Measurements from ENCODE around the gene VSTM2B.
A peak's percentile ranks its signal among the peaks of the same experiment; 100 is the strongest.

Gene VSTM2B

GRCh38 chr19:29517412-29517811 lies 8.4 kb upstream of the VSTM2B start:
- no peaks in the 10 kb centered on the region for H3K36me3 ChIP-seq
- TF ChIP-seq Cebpa-rat (IDR thresholded peaks at IDR 0.05), result no peak
- H3K9ac ChIP-seq, result no peak overlapping the region
- no peak overlapping the region for H3K27ac ChIP-seq
- H3K4me2 ChIP-seq, result no peak overlapping the region
- no peaks in the 10 kb centered on the region for H3K4me1 ChIP-seq
- H4K20me1 ChIP-seq, result peaks cover 0 to 18% (median 0%) of the 10 kb centered on the region in 11 experiments; a peak in 4 of 22 replicates
- H3K4me3 ChIP-seq, result no peak overlapping the region
- H3K27me3 ChIP-seq, result peaks cover 0 to 33% (median 25%) of the 10 kb centered on the region in 11 experiments; a peak in 16 of 22 replicates
- no peaks in the 10 kb centered on the region for H3K9me3 ChIP-seq (replicated peaks in 1 of 11)

- no peak overlapping the region for H3K4me2 ChIP-seq
- no peaks in the 10 kb centered on the region for H3K4me1 ChIP-seq
- H3K27me3 ChIP-seq, result peaks cover 5 to 33% (median 25%) of the 10 kb centered on the region in 11 experiments; a peak in 21 of 22 replicates
- no peaks in the 10 kb centered on the region for H3K9me3 ChIP-seq (replicated peaks in 1 of 11)
- H3K4me3 ChIP-seq, result no peak overlapping the region
- no peak for TF ChIP-seq Cebpa-rat (IDR thresholded peaks at IDR 0.05)
- H3K9ac ChIP-seq, result no peak overlapping the region
- peaks cover 0 to 18% (median 0%) of the 10 kb centered on the region in 11 experiments; a peak in 4 of 22 replicates for H4K20me1 ChIP-seq
- H3K27ac ChIP-seq, result no peak overlapping the region
- no peaks in the 10 kb centered on the region for H3K36me3 ChIP-seq
These were observed 7.8 kb upstream of the VSTM2B start for GRCh38 chr19:29517946-29518345.

- no peaks in the 10 kb centered on the region for H3K36me3 ChIP-seq
- H4K20me1 ChIP-seq, result peaks cover 0 to 19% (median under 1%) of the 10 kb centered on the region in 11 experiments; a peak in 8 of 22 replicates
- H3K27ac ChIP-seq, result no peak overlapping the region
- H3K9me3 ChIP-seq (replicated peaks in 1 of 11), result 0 out of 22 replicates have a peak, but pooled peaks cover 0 to 3% (median 0%) of the 10 kb centered on the region in 11 experiments
- peaks cover 15 to 38% (median 30%) of the 10 kb centered on the region in 11 experiments for H3K27me3 ChIP-seq
- H3K4me3 ChIP-seq, result no peak overlapping the region
- TF ChIP-seq Cebpa-rat (IDR thresholded peaks at IDR 0.05), result no peak
- no peak overlapping the region for H3K9ac ChIP-seq
- no peak overlapping the region for H3K4me2 ChIP-seq
- no peaks in the 10 kb centered on the region for H3K4me1 ChIP-seq
These were observed 6.6 kb upstream of the VSTM2B start for GRCh38 chr19:29519146-29519545.

DNA sequence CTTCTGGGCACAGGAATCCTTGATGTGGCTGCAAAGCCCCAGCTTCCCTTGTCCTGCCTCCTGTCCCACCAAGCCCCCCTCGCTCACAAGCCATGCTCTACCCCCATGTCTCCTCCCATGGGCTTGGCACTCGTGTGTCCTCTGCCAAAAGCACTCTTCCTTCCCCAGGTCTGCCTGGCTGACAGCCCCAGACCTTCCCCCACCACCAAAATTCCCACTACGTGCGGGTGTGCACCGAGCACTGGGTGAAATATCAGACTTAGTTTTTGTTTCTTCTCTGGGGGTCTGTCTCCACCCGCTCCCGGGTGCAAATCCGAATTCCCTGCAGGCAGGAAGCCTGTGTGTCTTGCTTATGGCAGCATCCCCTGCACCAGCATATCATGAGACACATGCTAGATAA lies 5.9 kb upstream of the VSTM2B start:
- Histone ChIP-seq H4K20me1 (peaks cover 0 to 23% (median 8%) of the 10 kb centered on the region in 11 experiments; a peak in 11 of 22 replicates), H3K9me3 (replicated peaks in 1 of 11) (peaks cover 0 to 3% (median 0%) of the 10 kb centered on the region in 11 experiments; a peak in 1 of 22 replicates), H3K36me3 (no peaks in the 10 kb centered on the region), H3K4me1 (no peaks in the 10 kb centered on the region), H3K27me3 (peaks cover 23 to 42% (median 38%) of the 10 kb centered on the region in 11 experiments), H3K4me3 (no peak overlapping the region), H3K27ac (no peak overlapping the region), H3K9ac (no peak overlapping the region), H3K4me2 (no peak overlapping the region)
- no peak for TF ChIP-seq Cebpa-rat (IDR thresholded peaks at IDR 0.05)

- H3K27ac ChIP-seq, result no peak overlapping the region
- H3K4me3 ChIP-seq, result no peak overlapping the region
- peaks cover 27 to 44% (median 42%) of the 10 kb centered on the region in 11 experiments for H3K27me3 ChIP-seq
- H4K20me1 ChIP-seq, result peaks cover 0 to 19% (median 8%) of the 10 kb centered on the region in 11 experiments; a peak in 11 of 22 replicates
- no peak overlapping the region for H3K9ac ChIP-seq
- H3K36me3 ChIP-seq, result no peaks in the 10 kb centered on the region
- H3K4me2 ChIP-seq, result no peak overlapping the region
- TF ChIP-seq Cebpa-rat (IDR thresholded peaks at IDR 0.05), result no peak
- H3K9me3 ChIP-seq (replicated peaks in 1 of 11), result peaks cover 0 to 3% (median 0%) of the 10 kb centered on the region in 11 experiments; a peak in 1 of 22 replicates
- H3K4me1 ChIP-seq, result no peaks in the 10 kb centered on the region
These were observed 5.4 kb upstream of the VSTM2B start for GRCh38 chr19:29520390-29520789.

- Histone ChIP-seq H3K36me3 (no peaks in the 10 kb centered on the region), H3K9me3 (replicated peaks in 1 of 11) (peaks cover 0 to 3% (median 0%) of the 10 kb centered on the region in 11 experiments; a peak in 1 of 22 replicates), H3K4me3 (no peak overlapping the region), H3K4me2 (no peak overlapping the region), H3K9ac (no peak overlapping the region), H3K27ac (no peak overlapping the region), H4K20me1 (peaks cover 0 to 22% (median 13%) of the 10 kb centered on the region in 11 experiments; a peak in 15 of 22 replicates), H3K4me1 (peaks cover 2 to 6% (median 5%) of the 10 kb centered on the region in 10 experiments; a peak in 15 of 20 replicates), H3K27me3 (peaks cover 36 to 55% (median 53%) of the 10 kb centered on the region in 11 experiments)
- TF ChIP-seq Cebpa-rat (IDR thresholded peaks at IDR 0.05), result no peak
These were observed 4.3 kb upstream of the VSTM2B start for GRCh38 chr19:29521291-29522075.

GRCh38 chr19:29523568-29523967 lies 2.2 kb upstream of the VSTM2B start:
- Histone ChIP-seq H3K36me3 (no peaks in the 10 kb centered on the region), H3K4me1 (peaks cover 19 to 23% (median 21%) of the 10 kb centered on the region in 10 experiments; a peak in 19 of 20 replicates), H3K9me3 (replicated peaks in 1 of 11) (peaks cover 0 to 3% (median 0%) of the 10 kb centered on the region in 11 experiments; a peak in 1 of 22 replicates), H3K4me3 (no peak overlapping the region), H3K27me3 (peaks cover 57 to 76% (median 74%) of the 10 kb centered on the region in 11 experiments), H3K9ac (no peak overlapping the region), H3K27ac (no peak overlapping the region), H3K4me2 (no peak overlapping the region), H4K20me1 (peaks cover 0 to 39% (median 26%) of the 10 kb centered on the region in 11 experiments; a peak in 16 of 22 replicates)
- no peak for TF ChIP-seq Cebpa-rat (IDR thresholded peaks at IDR 0.05)

GRCh38 chr19:29524201-29524911 lies 1.4 kb upstream of the VSTM2B start:
- Histone ChIP-seq H3K36me3 (no peaks in the 10 kb centered on the region), H4K20me1 (peaks cover 0 to 36% (median 26%) of the 10 kb centered on the region in 11 experiments; a peak in 16 of 22 replicates), H3K4me1 (peaks cover 20 to 30% (median 26%) of the 10 kb centered on the region in 10 experiments), H3K9ac (no peak overlapping the region), H3K4me2 (no peak overlapping the region), H3K27me3 (peaks cover 65 to 84% (median 82%) of the 10 kb centered on the region in 11 experiments), H3K27ac (no peak overlapping the region), H3K4me3 (0 out of 20 replicates have a peak overlapping the region, but pooled peaks of 1 of the 10 experiments have one; percentile 35), H3K9me3 (replicated peaks in 1 of 11) (peaks cover 0 to 4% (median under 1%) of the 10 kb centered on the region in 11 experiments; a peak in 6 of 22 replicates)
- TF ChIP-seq Cebpa-rat (IDR thresholded peaks at IDR 0.05), result no peak
